ENCODE data around the gene INHBB.
"Not testable (repeated sequence)": the region's sequence is repeated elsewhere in the genome, so short reads cannot be mapped to it uniquely, and the experiment has no call there.

The INHBB gene

DNA sequence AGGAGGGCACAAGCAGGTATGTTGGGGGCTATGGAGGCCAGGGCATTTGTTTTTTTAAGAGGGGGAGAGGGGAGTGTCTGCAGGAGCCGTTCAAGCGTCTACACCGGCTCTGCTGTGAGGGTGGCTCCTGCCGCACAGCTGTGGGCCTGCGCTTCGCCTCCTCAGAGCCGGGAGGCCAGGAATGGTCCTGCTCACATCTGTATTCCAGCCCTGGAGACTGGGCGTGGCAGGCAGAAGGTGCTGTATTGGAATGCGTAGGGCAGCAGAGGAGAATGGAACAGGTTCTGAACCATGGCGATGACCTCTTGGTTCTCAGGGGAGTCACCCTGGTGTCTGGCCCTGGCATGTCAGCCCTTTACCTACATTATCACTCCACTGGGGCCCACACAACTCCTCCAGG is 26.8 kb upstream of the INHBB start:
- no peak overlapping the region for H3K4me3 ChIP-seq (ENCODE audit: control insufficient read depth, low read depth, low read length)
- TF ChIP-seq, protein P1, sequence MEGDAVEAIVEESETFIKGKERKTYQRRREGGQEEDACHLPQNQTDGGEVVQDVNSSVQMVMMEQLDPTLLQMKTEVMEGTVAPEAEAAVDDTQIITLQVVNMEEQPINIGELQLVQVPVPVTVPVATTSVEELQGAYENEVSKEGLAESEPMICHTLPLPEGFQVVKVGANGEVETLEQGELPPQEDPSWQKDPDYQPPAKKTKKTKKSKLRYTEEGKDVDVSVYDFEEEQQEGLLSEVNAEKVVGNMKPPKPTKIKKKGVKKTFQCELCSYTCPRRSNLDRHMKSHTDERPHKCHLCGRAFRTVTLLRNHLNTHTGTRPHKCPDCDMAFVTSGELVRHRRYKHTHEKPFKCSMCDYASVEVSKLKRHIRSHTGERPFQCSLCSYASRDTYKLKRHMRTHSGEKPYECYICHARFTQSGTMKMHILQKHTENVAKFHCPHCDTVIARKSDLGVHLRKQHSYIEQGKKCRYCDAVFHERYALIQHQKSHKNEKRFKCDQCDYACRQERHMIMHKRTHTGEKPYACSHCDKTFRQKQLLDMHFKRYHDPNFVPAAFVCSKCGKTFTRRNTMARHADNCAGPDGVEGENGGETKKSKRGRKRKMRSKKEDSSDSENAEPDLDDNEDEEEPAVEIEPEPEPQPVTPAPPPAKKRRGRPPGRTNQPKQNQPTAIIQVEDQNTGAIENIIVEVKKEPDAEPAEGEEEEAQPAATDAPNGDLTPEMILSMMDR (IDR thresholded peaks at IDR 0.05; ENCODE audit: control insufficient read depth, insufficient read depth, low read depth, low read length, missing control alignments), result no peak
- DNase-seq (ENCODE audit: low read depth), result no peak

DNA sequence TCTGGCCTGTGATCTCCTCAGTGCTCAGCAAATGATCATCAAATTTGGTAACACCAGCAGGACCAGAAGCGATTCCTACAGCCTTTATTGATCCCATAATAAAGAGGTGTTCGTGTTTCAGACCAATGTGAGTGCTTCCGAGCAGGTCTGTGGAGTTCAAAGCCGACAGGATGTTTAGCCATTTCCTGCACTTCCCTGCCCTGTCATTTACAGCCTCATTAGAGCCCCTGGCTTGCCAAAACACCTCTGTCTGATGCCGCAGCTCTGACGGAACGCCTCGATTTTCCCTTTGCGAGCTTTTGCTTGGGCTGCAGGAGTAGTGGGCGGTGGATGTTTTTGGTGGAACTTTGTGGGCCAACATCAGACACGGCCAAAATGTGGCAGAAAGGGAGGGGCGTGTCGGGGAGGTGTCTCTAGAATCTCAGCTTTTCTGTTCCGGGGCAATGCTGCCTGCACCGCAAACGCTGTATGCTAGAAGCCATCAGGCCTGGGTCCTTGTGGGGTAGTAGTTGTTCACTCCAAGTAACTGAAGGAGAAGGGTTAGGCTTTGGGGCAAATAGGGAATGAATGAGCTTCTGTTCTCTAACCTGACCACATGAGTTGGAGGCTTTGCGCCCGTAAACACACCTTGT is 26.1 kb upstream of the INHBB start:
- TF ChIP-seq, protein P1 (IDR thresholded peaks at IDR 0.05; ENCODE audit: control insufficient read depth, insufficient read depth, low read depth, low read length, missing control alignments), result no peak
- no peak overlapping the region for H3K4me3 ChIP-seq (ENCODE audit: control insufficient read depth, low read depth, low read length)
- DNase-seq (ENCODE audit: low read depth), result no peak

DNA sequence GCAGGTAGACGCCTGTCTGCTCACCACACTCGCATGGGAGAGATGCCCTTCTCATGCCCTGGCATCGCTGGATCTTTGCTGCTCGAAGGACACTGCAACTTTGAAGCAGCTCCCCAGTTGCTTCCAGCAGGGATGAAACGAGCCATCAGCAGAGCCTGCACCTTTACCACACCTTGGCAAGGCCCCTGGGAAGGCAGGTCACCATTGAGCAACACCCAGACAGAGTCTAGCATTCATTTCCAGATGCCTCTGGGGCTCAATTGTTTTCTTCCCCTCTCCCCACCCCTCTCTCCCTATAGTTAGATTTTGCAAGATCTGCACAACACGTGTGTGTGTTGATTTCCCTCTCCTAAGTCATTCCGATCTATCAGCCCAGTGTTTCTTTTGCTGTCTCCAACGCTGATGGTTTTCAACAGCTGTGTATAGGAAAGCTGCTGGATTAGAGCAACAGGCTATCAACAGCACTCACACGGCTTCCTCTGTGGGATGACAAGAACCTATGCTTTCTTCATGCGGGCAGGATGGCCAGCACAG is 25.6 kb upstream of the INHBB start:
- H3K4me3 ChIP-seq (ENCODE audit: control insufficient read depth, low read depth, low read length), result no peak overlapping the region
- TF ChIP-seq, protein P1 (IDR thresholded peaks at IDR 0.05; ENCODE audit: control insufficient read depth, insufficient read depth, low read depth, low read length, missing control alignments), result no peak
- DNase-seq (ENCODE audit: low read depth), result no peak

DNA sequence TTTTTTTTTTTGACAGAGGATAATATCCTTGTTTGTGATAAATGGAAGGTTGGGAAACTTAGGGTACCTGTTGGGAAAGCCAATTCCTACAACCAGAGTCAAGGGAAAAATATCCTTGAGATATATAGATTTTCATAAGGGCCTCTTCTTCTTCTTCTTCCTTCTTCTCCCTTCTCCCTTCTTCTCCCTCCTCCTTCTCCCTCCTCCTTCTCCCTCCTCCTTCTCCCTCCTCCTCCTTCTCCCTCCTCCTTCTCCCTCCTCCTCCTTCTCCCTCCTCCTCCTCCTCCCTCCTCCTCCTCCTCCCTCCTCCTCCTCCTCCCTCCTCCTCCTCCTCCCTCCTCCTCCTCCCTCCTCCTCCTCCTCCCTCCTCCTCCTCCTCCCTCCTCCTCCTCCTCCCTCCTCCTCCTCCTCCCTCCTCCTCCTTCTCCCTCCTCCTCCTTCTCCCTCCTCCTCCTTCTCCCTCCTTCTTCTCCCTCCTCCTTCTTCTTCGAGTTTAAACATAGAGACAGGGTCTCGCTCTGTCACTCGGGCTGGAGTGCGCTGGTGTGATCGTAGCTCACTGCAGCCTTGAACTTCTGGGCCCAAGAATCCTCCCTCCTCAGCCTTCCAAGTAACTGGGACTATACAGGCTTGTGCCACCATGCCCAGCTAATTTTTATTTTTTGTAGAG is 24.9 kb upstream of the INHBB start:
- DNase-seq (ENCODE audit: low read depth); H3K4me3 ChIP-seq (ENCODE audit: control insufficient read depth, low read depth, low read length): not testable (repeated sequence)

DNA sequence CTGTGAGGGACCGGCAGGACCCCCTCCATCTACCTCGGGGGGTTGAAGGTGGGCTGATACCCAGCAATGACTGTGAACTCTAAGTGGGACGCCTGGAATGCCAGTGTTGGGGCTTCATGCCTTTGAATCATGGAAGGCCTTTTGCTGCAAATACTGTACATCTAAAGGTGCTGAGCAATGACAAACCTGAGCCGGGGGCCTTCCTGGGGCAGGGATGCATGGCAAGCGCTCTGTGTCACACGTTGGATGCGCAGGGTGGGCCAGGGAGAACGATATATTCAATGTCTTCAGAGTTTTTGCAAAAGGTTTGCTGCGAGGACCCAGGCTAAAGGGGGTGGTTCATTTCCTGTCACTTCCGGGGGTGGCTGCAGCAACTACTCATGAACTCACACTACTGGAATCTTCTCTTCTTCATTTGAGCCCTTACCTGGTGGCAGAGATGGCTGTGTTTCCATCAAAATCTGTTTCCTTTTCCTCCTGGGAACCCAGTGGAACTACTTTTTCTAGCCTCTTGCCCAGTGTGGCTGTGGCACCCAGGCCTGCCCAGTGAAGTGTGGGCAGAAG is 24.1 kb upstream of the INHBB start:
- DNase-seq (ENCODE audit: low read depth), result no peak

DNA sequence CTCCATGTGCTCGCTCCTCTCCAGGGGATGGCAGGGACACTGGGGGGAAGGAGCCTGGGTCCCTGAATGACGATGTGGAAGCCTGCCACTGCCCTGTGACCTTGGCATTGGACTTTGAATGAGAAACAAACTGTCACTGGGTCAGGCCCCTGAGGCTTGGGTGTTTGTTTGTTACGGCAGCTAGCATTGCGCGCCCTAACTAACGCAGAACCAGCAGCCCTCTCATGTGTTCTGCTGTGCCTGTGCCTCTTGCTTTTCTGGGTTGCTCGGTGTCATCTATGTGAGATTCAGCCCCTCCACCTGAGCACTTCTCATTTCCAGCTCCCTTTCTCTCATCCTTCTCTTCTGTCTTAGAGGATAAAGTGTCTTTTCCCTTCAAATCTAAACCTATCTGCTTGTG is 23.6 kb upstream of the INHBB start:
- TF ChIP-seq, protein P1 (IDR thresholded peaks at IDR 0.05; ENCODE audit: control insufficient read depth, insufficient read depth, low read depth, low read length, missing control alignments), result no peak
- no peak for DNase-seq (ENCODE audit: low read depth)
- no peak overlapping the region for H3K4me3 ChIP-seq (ENCODE audit: control insufficient read depth, low read depth, low read length)

More for the DNA sequence above, 24.1 kb upstream of the INHBB start:
- no peak overlapping the region for H3K4me3 ChIP-seq (ENCODE audit: control insufficient read depth, low read depth, low read length)
- TF ChIP-seq, protein P1 (IDR thresholded peaks at IDR 0.05; ENCODE audit: control insufficient read depth, insufficient read depth, low read depth, low read length, missing control alignments), result no peak

DNA sequence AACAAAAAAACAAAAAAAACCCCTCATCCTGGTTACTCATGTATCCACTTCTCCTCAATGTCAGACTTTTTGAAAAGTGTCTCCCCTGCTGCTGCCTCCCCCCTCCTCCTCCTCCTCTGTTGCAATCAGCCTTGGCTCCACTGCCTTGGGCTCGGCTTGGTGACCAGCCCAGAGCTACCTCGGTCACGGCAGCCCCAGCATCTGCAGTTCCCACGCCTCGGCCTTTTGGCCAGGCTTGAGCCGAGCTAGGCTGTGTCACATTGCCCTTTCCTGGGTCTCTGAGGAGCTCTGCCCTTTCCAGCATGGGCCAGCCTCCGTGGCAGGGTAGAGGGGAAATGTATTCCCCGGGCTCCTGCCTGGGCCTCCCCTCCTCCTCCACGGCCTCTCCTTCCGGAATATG is 22.7 kb upstream of the INHBB start:
- DNase-seq (ENCODE audit: low read depth), result no peak
- TF ChIP-seq, protein P1 (IDR thresholded peaks at IDR 0.05; ENCODE audit: control insufficient read depth, insufficient read depth, low read depth, low read length, missing control alignments), result no peak
- H3K4me3 ChIP-seq (ENCODE audit: control insufficient read depth, low read depth, low read length), result no peak overlapping the region

Data from AG09309 (cell line).